HCT116 (cell line): ENCODE measurements around the gene CLCN3. TPM values are rescaled to one million over a fixed set of nuclear protein-coding genes. Genes with fewer than 3 reads are reported as not detected.

Experiments
- ATAC-seq: fragments of 200-7000 bp; cut with Tn5 transposase; 2 replicates; pipeline ENCODE4 v1.9.1; 2020; ENCODE audit warnings: mild to moderate bottlenecking, moderate library complexity
- BruUV-seq: library from RNA; stranded (reverse); fragments of 400-500 nt; replicated peaks from 2 replicates; lab custom pipeline; 2021; lab: Mats Ljungman, UMichigan
- CTCF ChIA-PET: fragments of 300-600 bp; sonication (Branson Sonifier 250); formaldehyde crosslinking; loops from one replicate; lab custom pipeline; 2021; ENCODE audit warnings: antibody characterized with exemption; lab: Charles Lee
- POLR2A ChIA-PET: fragments of 300-600, 350-600 bp; sonication (Branson Sonifier 250); formaldehyde crosslinking; loops from one replicate; lab custom pipeline; 2021; ENCODE audit warnings: antibody characterized with exemption; lab: Charles Lee
- RAD21 ChIA-PET, 2 experiments: fragments of 300-600 bp; sonication (Branson Sonifier 250); formaldehyde crosslinking; loops; one replicate each; lab custom pipeline; 2023; ENCODE audit warnings: low total read pairs in 2 of 2; ENCODE audit not compliant: uncharacterized antibody in 2 of 2, unreplicated experiment in 2 of 2, low non-redundant PET in 1 of 2; lab: Charles Lee
- DNase-seq: peaks from one replicate; pipeline ENCODE4 v3.0.0-alpha.2; 2010; ENCODE audit warnings: low read depth, low spot score
- H2AFZ ChIP-seq: fragments of 200-600 bp; shearing (Covaris generic), sonication (generic); 2 replicates; pipeline ENCODE4 v1.6.1; 2017; ENCODE audit warnings: low read depth, mixed run types, mixed read lengths, antibody characterized with exemption, low read length; ENCODE audit not compliant: poor library complexity, severe bottlenecking
- H3K27ac ChIP-seq: 2 replicates; pipeline ENCODE4 v1.5.1; 2012; ENCODE audit warnings: low read depth, low read length
- H3K27me3 ChIP-seq: fragments of 200-600 bp; sonication (generic); 2 replicates; pipeline ENCODE4 v1.6.1; 2016; ENCODE audit warnings: mixed run types, low read length, mixed read lengths; ENCODE audit not compliant: insufficient read depth
- H3K36me3 ChIP-seq, 2 experiments: fragments of 200-500 bp in 1 of 2; fragments of 200-600 bp in 1 of 2; sonication (Bioruptor generic) in 1 of 2; sonication (generic) in 1 of 2; 2 replicates each; pipeline versions ENCODE4 v1.5.1 to v1.6.1; 2014 to 2016; ENCODE audit warnings: low read length in 2 of 2, inconsistent platforms in 1 of 2, mixed read lengths in 1 of 2, mixed run types in 1 of 2; ENCODE audit not compliant: insufficient read depth in 2 of 2, control insufficient read depth in 1 of 2
- H3K4me1 ChIP-seq, 2 experiments: fragments of 200-600 bp in 1 of 2; sonication (generic) in 1 of 2; 2 replicates each; pipeline versions ENCODE4 v1.5.1 to v1.6.1; 2012 to 2017; ENCODE audit warnings: low read length in 2 of 2, inconsistent platforms in 1 of 2, mild to moderate bottlenecking in 1 of 2, mixed read lengths in 1 of 2, mixed run types in 1 of 2, moderate library complexity in 1 of 2; ENCODE audit not compliant: insufficient read depth in 2 of 2, control insufficient read depth in 1 of 2
- H3K4me2 ChIP-seq: fragments of 200-600 bp; sonication (generic); 2 replicates; pipeline ENCODE4 v1.6.1; 2017; ENCODE audit warnings: mixed run types, low read length, mixed read lengths
- H3K4me3 ChIP-seq, 2 experiments: fragments of 200-600 bp in 1 of 2; sonication (generic) in 1 of 2; replicated peaks in 1 of 2; 2 replicates each; pipeline ENCODE4 v1.5.1; 2011 to 2016; ENCODE audit warnings: low read length in 2 of 2, control low read depth in 1 of 2, low read depth in 1 of 2, mild to moderate bottlenecking in 1 of 2, mixed read lengths in 1 of 2, mixed run types in 1 of 2
- H3K79me2 ChIP-seq: fragments of 200-600 bp; sonication (generic); 2 replicates; pipeline ENCODE4 v1.6.1; 2017; ENCODE audit warnings: mild to moderate bottlenecking, mixed run types, low read length, moderate library complexity, mixed read lengths; ENCODE audit not compliant: insufficient read depth
- H3K9ac ChIP-seq: fragments of 200-600 bp; sonication (generic); 2 replicates; pipeline ENCODE4 v1.6.1; 2016; ENCODE audit warnings: low read length, mixed read lengths
- H3K9me2 ChIP-seq: fragments of 200-600 bp; sonication (generic), shearing (Covaris generic); 2 replicates; pipeline ENCODE4 v1.6.1; 2017; ENCODE audit warnings: mixed run types, mild to moderate bottlenecking, moderate library complexity; ENCODE audit not compliant: insufficient read depth
- H3K9me3 ChIP-seq, 2 experiments: fragments of 200-500 bp in 1 of 2; fragments of 200-600 bp in 1 of 2; sonication (Bioruptor generic) in 1 of 2; sonication (generic) in 1 of 2; 2 replicates each; pipeline ENCODE4 v1.6.1; 2014 to 2017; ENCODE audit warnings: low read length in 2 of 2, mixed read lengths in 2 of 2, inconsistent platforms in 1 of 2, low read depth in 1 of 2, mild to moderate bottlenecking in 1 of 2, mixed run types in 1 of 2, moderate library complexity in 1 of 2; ENCODE audit not compliant: control insufficient read depth in 1 of 2, insufficient read depth in 1 of 2
- H4K20me1 ChIP-seq: fragments of 200-600 bp; sonication (generic), shearing (Covaris generic); 2 replicates; pipeline ENCODE4 v1.6.1; 2017; ENCODE audit warnings: mixed run types, mild to moderate bottlenecking, moderate library complexity; ENCODE audit not compliant: insufficient read depth
- ATF3 ChIP-seq: IDR thresholded peaks from 2 replicates; pipeline ENCODE4 v1.6.1; 2012
- CEBPB ChIP-seq: IDR thresholded peaks from 2 replicates; pipeline ENCODE4 v1.6.1; 2012; ENCODE audit warnings: low read depth
- CTCF ChIP-seq, 3 experiments: fragments of 200-600 bp in 1 of 3; sonication (generic) in 1 of 3; IDR thresholded peaks in 2 of 3; conservative IDR thresholded peaks in 1 of 3; 2 replicates each; pipeline ENCODE4 v1.5.1; 2012 to 2017; ENCODE audit warnings: low read depth in 2 of 3, low read length in 2 of 3, antibody characterized with exemption in 1 of 3, borderline replicate concordance in 1 of 3, control low read depth in 1 of 3, mild to moderate bottlenecking in 1 of 3, mixed read lengths in 1 of 3, mixed run types in 1 of 3, moderate library complexity in 1 of 3; ENCODE audit not compliant: insufficient read depth in 1 of 3
- EGR1 ChIP-seq: IDR thresholded peaks from 2 replicates; pipeline ENCODE4 v1.6.1; 2012; ENCODE audit warnings: low read depth
- EZH2 ChIP-seq: fragments of 200-600 bp; sonication (generic); IDR thresholded peaks from 2 replicates; pipeline ENCODE4 v1.6.1; 2017; ENCODE audit warnings: antibody characterized with exemption, mixed run types
- EZH2phosphoT487 ChIP-seq: fragments of 200-600 bp; IDR thresholded peaks from 2 replicates; pipeline ENCODE4 v1.6.1; 2018; ENCODE audit warnings: antibody characterized with exemption, borderline replicate concordance
- FOSL1 ChIP-seq: IDR thresholded peaks from 2 replicates; pipeline ENCODE4 v1.6.1; 2012; ENCODE audit warnings: low read depth
- POLR2A ChIP-seq: IDR thresholded peaks from 2 replicates; pipeline ENCODE4 v1.7.0; 2011; ENCODE audit warnings: borderline replicate concordance; ENCODE audit not compliant: insufficient read depth, insufficient read length; ENCODE audit errors: extremely low read depth
- RAD21 ChIP-seq: IDR thresholded peaks from 2 replicates; pipeline ENCODE4 v1.6.1; 2012; ENCODE audit warnings: low read depth, mild to moderate bottlenecking
- ZNF274 ChIP-seq: fragments of 200-500 bp; sonication (Bioruptor generic); IDR thresholded peaks from 2 replicates; pipeline ENCODE4 v1.6.1; 2014; ENCODE audit warnings: mild to moderate bottlenecking, low read depth, low read length, inconsistent platforms
- intact Hi-C: fragments of 100-400 bp; cut with micrococcal nuclease; formaldehyde crosslinking; loops from 2 replicates; pipeline ENCODE4 v1.10.0; 2022
- total RNA-seq: library from RNA; stranded (reverse); gene quantifications from one replicate; pipeline ENCODE4 v1.2.1, GENCODE V29; 2021; ENCODE audit not compliant: unreplicated experiment
- TF ChIP-seq, protein P1 (sequence below): IDR thresholded peaks from 2 replicates; pipeline ENCODE4 v1.6.1; 2011; ENCODE audit warnings: mild to moderate bottlenecking, low read length, moderate library complexity; ENCODE audit not compliant: insufficient replicate concordance; ENCODE audit errors: extremely low read depth
- TF ChIP-seq, protein P2 (sequence below): IDR thresholded peaks from 2 replicates; pipeline ENCODE4 v1.6.1; 2012; ENCODE audit warnings: low read depth

Gene CLCN3
- total RNA-seq, 1 experiment from 2014 or later: 60.4 TPM

DNA sequence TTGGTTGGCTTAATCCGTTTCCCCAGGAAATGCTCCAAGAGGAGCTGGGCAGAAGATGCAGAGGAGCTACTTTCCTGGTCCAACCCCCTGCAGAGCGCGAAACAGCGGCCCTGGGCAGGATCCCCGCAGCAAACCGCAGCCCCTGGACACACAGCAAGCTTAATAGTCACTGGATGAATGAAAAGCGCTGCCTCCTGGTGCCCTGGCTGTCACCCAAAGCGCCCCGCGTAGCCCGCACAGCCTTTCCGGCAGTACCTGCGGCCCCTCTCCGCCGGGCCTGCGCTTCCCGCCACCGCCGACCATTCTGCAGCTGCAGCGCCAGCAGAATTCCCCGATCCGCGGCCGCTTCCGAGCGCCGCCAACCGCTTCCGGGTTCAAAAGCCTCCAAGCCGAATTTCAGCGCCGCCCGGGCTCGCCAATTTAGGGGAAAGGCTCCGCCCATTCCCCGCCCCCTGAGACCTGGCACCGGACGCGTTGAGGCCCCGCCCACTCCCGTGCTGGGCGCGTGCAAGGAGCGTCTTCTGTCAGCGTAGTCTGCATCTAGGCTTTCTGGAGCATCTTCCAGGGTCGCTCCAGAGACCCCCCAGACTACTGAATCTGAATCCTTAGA, 137.3 kb downstream of the CLCN3 start, which contains the start of gene HPF1 (continued):
- TF ChIP-seq ATF3 (no peak), EZH2phosphoT487 (no peak), EZH2 (no peak)

DNA sequence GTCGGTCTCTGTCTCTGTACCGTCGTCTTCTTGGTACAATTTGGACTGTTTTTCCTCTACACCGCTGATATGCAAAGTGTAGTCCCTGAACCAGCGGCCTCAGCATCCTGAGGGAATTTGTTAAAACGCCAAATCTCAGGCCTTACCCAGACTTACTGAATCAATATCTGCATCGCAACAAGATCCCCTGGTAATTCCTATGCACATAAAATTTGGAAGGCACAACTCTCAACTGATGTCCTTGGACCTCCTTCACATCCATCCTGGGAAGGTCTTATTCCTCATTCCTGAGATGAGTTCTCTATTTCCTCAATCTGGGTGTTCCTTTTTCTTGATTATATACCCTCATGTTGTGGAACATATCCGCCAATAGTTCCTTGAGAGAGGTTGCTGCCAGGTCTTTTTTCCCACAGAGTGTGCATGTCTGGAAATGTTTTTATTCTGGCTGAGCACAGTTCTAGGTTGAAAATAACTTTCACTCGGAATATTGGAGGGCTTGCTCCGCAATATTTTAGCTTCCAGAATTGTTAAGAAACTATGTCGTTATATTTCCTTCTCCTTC, 138.1 kb downstream of the CLCN3 start:
- no peaks in the 10 kb centered on the region for H3K9me2 ChIP-seq
- CTCF ChIA-PET: no interaction called here
- H3K27ac ChIP-seq: no peak overlapping the region
- H4K20me1 ChIP-seq: no peaks in the 10 kb centered on the region
- BruUV-seq: no TSS peak
- intact Hi-C loops: no loop called here
- H3K9ac ChIP-seq: peak overlapping the region; percentile 76; the same call in 1 of the 2 replicates
- no peaks in the 10 kb centered on the region for H3K9me3 ChIP-seq
- peak overlapping the region; percentile 96 for H2AFZ ChIP-seq
- peak overlapping the region; percentile 84 for H3K4me2 ChIP-seq
- H3K36me3 ChIP-seq: no peaks in the 10 kb centered on the region
- no peaks in the 10 kb centered on the region for H3K27me3 ChIP-seq
- TF ChIP-seq ZNF274: no peak
- no peak for TF ChIP-seq CTCF (IDR thresholded peaks at IDR 0.05 in 2 of 3, conservative IDR thresholded peaks at IDR 0.05 in 1 of 3; ENCODE audit: borderline replicate concordance in 1 of 3, insufficient read depth in 1 of 3, low read depth in 2 of 3, low read length in 2 of 3)
- TF ChIP-seq, protein P1, sequence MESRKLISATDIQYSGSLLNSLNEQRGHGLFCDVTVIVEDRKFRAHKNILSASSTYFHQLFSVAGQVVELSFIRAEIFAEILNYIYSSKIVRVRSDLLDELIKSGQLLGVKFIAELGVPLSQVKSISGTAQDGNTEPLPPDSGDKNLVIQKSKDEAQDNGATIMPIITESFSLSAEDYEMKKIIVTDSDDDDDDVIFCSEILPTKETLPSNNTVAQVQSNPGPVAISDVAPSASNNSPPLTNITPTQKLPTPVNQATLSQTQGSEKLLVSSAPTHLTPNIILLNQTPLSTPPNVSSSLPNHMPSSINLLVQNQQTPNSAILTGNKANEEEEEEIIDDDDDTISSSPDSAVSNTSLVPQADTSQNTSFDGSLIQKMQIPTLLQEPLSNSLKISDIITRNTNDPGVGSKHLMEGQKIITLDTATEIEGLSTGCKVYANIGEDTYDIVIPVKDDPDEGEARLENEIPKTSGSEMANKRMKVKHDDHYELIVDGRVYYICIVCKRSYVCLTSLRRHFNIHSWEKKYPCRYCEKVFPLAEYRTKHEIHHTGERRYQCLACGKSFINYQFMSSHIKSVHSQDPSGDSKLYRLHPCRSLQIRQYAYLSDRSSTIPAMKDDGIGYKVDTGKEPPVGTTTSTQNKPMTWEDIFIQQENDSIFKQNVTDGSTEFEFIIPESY: no peak
- no peak for TF ChIP-seq POLR2A
- no peak for TF ChIP-seq EGR1
- no peak for TF ChIP-seq RAD21
- TF ChIP-seq, protein P2, sequence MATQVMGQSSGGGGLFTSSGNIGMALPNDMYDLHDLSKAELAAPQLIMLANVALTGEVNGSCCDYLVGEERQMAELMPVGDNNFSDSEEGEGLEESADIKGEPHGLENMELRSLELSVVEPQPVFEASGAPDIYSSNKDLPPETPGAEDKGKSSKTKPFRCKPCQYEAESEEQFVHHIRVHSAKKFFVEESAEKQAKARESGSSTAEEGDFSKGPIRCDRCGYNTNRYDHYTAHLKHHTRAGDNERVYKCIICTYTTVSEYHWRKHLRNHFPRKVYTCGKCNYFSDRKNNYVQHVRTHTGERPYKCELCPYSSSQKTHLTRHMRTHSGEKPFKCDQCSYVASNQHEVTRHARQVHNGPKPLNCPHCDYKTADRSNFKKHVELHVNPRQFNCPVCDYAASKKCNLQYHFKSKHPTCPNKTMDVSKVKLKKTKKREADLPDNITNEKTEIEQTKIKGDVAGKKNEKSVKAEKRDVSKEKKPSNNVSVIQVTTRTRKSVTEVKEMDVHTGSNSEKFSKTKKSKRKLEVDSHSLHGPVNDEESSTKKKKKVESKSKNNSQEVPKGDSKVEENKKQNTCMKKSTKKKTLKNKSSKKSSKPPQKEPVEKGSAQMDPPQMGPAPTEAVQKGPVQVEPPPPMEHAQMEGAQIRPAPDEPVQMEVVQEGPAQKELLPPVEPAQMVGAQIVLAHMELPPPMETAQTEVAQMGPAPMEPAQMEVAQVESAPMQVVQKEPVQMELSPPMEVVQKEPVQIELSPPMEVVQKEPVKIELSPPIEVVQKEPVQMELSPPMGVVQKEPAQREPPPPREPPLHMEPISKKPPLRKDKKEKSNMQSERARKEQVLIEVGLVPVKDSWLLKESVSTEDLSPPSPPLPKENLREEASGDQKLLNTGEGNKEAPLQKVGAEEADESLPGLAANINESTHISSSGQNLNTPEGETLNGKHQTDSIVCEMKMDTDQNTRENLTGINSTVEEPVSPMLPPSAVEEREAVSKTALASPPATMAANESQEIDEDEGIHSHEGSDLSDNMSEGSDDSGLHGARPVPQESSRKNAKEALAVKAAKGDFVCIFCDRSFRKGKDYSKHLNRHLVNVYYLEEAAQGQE: no peak
- no peak for TF ChIP-seq CEBPB
- TF ChIP-seq FOSL1: no peak
- TF ChIP-seq, all 23 proteins: peak for 0
- ChIA-PET RAD21 (no interaction called here), POLR2A (no interaction called here)
- peaks cover 25% of the 10 kb centered on the region for H3K79me2 ChIP-seq
- H3K4me3 ChIP-seq: peak overlapping the region in 1 of 2 experiments; percentile 97; a peak in 3 of 4 replicates
- H3K4me1 ChIP-seq: peaks cover 5 to 19% of the 10 kb centered on the region in 2 experiments; a peak in 2 of 4 replicates
- no peak for ATAC-seq
- DNase-seq: no peak
